ENCODE results near the gene THTPA.
A peak's percentile ranks its signal among the peaks of the same experiment; 100 is the strongest.
"Not testable (repeated sequence)": the region's sequence is repeated elsewhere in the genome, so short reads cannot be mapped to it uniquely, and the experiment has no call there.

The THTPA gene

DNA sequence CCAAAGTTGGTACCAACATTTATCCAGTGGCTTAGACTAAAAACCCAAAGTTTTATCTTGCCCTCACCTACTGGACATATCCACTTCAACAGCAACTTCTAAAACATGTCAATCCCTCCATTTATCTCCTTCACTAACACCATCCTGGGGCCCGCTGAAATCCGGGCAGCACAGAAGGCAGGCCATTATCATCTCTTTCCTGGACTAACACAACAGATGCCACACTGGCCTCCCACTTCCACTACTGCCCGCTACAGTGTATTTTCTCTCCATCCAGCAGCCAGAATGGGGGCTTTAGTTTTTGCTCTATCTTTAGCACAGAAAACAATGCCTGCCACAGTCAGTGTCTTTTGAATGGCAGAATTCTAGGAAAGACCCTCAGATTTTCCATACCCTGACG is 20.1 kb upstream of the THTPA start:
- DNase-seq, result no peak

DNA sequence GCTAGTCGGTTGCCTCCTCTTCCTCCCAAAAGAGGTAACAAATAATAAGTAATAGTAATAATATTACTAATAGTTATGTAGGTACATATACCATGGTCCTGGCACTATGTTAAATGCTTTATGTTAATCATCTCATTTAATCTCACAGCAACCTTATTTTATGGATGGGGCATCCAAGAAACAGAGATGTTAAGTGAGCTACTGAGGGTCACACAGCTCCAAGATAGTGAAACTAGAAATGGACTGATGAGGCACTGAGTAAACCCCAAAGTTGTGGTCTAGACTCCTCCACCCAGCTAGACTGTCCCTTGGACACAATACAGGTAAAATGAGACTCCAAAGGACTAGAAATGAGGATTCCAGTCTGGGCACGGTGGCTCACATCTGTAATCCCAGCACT is 19.6 kb upstream of the THTPA start:
- DNase-seq, result no peak

DNA sequence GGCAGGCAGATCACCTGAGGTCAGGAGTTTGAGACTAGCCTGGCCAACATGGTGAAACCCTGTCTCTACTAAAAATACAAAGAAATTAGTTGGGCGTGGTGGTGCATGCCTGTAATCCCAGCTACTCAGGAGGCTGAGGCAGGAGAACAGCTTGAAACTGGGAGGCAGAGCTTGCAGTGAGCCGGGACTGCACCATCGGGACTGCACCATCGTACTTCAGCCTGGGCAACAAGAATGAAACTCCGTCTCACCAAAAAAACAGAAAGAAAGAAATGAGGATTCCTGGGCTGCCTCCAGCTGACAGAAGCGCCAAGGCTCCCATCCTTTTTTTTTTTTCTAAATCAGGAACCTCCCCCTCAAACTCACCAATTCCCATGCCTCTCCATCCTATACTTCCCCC is 19.2 kb upstream of the THTPA start:
- not testable (repeated sequence) for DNase-seq

DNA sequence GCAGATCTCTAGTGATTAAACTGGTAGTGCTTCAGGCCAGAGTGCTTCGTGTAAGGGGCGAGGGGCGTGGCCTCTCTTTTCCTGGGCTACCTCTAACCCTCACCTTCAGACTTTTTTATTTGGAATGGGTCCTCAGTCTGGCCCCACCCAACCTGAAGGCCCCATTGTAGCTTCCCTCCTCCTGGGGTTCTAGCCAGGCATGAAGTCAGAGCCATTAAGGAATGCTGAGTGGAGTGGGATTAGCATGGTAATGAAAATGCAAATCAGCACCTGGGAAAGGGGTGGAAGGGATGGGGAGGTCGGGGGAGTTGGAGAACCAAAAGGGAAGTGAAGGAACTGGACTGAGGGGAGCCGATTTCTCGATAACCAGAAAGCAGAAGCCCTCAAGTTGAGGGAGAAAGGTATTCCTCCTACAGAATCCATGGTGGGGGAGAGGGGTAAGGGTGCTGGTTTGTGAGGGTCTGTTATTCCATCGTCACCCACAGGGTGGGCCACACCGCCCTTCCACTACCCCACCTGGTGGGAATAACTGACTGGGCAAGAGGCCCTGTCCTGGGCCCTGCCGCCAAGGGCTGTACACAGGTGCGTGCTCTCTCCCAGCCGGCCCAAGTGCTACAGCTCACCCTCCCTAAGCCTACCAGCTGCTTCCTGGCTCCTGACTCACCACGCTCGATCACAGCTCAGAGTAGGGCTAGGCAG is 18.6 kb upstream of the THTPA start:
- DNase-seq, result no peak

DNA sequence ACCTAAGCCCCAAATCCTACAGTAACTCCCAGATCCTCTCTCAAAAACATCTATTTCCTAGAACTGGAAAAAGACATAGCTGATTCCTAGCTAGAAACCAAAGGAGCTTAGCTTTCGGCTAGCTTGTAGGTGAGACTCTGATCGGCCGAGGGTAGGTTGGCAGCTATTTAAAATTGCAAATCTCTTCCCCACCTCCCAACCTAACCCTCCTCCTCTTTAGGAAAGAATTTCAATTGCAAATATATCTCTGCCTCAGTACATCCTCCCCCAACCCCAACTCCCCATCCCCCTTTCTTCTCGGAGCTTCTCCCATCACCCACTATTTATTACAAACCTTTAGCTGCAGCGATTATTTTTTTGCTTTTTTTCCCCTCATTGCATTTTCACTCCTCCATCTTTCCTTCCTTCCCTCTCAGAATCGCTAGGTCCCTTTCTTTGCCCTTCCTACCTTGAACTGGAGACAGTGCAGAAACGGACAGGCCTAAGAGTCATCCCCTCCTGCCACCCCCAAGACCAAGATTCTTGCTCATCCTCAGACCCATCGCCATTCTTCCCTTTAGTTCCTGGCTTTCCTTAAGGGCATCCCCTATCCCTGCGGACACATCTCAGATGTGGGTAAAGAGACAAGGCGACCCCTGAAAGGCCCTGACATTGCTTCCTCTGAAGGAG is 17.9 kb upstream of the THTPA start:
- DNase-seq, result no peak

DNA sequence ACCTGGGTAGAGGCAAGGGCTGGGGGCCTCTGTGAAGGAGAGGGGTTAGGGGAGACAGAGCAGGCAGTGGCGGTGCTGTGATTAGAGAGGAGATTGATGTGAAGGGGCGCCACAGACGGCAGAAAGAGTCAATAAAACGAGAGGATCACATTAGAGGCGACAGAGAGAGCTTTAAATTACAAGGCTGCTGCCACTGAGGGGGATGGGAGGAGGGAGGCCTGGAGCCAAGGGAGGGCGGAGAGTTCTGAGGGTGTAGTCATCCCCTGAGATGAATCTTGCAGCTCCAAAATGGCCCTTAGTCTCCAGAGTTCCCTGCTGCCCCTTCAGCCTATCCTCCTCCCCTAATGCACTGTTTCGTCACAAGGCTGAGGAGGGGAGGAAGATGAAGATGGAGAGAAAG is 17.3 kb upstream of the THTPA start:
- no peak for DNase-seq

DNA sequence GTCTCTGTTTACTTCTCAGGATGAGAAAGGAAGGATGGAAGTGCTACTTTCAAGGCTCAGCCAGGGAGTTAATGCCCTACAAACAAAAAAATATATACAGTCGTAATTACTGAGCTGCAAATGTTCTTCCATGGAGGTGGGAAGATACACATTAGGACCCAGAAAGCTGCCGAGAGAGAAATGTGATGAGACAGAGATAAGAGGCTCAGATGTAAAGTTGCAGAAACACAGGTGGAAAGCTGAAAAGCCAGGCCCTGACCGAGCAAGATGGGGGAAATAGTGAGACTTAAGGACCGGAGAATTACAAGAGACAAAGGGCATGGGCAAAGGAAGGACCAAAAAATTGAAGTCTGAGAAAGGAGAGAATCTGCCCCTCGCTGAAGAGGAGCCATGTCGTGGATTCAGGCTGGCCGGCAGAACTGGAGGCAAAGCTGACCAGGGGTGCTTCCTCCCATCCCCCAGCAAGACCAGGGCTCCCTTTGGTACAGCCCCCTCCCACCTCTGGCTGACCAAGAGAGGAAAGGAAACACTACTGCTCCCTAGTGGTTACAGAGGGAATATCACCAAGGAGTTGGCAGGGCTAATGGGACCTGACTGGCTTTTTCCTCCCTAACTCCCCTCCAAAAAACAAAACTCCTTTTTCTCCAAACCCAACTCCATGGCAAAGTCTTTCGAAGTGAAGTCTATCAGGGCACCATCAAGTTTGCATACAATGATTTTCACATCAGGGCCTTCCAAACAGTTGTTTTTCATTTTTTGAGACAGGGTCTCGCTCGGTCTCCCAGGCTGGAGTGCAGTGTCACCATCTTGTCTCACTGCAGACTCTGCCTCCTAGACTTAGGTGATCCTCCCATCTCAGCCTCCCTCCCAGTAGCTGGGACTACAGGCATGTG is 16.6 kb upstream of the THTPA start:
- DNase-seq, result no peak

DNA sequence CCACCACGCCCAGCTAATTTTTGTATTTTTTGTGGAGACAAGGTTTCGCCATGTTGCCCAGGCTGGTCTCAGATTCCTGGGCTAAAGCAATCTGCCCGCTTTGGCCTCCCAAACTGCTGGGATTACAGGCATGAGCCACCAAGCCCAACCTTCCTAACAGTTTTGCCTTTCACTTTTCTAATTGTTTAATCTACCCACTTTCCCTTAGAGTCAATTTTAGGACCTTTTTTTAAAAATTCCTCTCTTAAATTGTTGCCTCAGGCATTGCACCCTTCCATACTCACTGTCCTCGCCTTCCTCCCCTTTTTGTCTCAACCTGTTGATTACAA is 16.0 kb upstream of the THTPA start:
- DNase-seq, result no peak

DNA sequence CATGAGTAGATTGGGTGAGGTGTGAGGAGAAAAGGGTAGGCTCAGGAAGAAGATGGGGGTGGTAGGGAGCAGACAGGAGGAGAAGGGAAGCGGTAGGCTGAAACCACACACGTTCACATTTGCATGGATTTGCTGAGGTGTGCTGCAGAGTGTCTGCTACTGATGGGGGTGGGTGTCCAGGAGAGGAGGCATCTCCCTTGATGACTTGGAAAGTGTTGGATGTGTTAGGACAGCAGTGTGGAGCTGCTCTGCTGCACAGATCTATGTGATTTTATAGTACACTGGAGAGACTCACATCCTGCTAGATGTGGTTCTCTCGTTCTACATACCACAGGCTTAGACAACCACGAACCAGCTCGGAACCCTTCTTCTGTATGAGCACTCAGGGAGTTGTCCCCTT is 13.8 kb upstream of the THTPA start:
- no peak for DNase-seq

DNA sequence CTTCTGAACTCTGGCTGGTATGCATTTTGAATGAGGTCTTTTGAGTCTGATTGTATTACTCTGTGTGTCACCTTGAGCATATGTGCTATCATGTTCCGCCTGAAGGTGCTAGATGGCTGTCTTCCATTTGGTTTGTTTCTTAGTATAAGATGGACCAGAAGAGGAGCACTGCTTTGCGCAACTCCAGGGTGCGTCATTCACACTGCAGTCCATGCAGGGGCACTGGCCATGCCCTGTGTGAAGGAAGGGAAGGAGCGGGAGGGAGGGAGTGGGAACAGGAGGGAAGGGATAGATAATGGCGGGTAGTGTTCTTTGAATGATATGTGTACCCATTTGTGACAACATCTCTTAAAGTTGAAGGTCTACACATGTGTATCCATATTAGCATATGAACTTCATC is 12.7 kb upstream of the THTPA start:
- no peak for DNase-seq

DNA sequence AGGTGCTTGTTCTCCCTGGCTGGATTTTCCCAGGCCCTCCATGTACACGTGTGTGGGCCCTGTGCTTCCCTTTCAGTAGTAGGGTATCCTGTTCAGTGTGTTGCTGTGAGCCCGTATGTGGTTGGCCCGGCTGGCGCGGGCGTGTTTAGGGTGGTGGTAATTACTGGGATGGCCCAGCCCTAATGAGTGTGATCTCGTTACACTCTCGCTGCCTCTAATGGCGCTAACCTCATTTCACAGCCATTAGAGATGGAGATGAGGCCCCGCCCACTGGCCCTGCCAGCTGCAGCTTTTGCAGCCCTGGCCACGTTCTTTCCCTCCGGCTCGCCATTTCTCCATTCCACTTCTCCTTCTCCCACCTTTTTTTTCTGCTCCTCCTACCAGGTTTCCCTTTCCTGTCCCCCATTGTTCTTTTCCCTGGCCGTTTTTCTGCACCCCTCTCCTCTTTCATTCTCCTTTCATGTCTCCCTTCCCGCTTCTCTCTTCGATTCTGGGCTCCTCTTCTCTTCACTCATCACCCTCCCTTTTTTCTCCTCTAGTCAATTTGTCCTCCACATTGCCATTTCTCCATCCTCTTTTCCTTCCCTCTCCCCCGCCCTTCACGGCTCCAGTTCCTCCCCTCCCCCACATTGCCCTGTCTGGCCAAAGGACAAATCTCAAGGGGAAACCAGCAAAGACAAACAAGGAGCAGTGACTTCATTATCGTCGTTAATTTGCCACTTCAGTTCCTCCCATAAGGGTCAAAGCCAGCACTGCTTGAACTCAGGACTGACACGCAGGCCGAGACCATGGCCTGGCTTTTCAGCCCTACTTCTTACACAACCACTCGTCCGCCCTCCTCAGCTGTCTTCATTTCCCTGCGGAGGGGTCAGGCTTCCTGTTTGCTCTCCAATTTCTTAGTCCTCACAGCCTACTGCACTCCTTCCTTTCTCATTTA is 11.3 kb upstream of the THTPA start:
- no peak for DNase-seq

DNA sequence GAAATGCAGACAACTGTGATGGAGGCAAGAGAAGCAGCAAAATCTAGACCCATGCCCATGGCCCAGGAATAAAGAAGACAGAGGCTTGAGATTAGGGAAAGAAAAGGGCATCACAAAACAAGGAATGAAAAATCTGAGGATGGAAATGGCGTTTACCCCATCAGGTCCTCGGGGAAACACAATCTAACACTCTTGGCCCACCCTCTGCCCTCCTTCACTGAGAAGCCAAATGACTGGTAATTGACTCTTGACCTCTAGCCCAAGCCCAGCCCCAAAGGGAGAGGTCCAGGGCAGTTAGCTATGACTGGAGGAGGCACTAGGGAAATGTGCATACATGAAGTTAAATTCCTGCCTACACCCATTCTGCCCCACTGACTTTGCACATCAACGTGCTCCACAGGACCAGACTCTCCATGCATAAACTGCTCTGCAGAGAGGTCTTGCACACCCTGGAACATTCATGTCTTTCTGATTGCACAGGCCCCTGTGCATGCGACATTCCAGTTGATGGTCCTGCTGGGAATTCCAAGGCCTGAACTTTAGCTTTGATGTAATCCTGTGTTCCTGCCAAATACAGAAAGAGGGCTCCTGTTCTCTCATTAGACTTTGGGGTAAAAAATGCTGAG is 10.2 kb upstream of the THTPA start:
- DNase-seq, result no peak

DNA sequence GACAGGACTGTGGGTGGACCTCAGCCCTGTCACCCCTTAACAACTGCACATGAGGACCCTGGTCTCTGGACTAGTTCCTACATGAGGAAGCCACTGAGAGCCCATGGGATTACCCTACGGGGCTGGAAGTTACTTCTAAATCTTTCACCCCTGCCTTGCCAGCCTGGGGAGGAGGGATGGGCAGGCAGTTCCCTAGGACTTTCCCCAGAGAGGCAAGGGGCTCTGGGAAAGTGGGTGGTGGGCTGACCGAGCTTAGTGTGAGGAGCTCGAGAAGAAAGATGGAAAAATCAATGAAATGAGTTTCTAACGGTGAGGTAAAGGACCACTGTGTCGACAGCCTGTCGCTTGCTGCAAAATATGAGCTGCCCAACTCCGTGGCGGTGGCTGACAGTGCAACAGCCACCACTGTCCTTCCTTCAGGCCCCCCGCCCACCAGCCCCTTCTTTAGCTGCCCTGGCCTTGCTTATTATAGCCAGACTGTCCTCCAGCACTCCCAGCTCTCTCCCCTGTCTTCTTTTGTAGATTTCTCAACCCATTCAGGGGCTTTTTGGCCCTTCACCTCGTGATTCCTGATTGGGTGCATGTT is 9.5 kb upstream of the THTPA start:
- DNase-seq, result no peak

DNA sequence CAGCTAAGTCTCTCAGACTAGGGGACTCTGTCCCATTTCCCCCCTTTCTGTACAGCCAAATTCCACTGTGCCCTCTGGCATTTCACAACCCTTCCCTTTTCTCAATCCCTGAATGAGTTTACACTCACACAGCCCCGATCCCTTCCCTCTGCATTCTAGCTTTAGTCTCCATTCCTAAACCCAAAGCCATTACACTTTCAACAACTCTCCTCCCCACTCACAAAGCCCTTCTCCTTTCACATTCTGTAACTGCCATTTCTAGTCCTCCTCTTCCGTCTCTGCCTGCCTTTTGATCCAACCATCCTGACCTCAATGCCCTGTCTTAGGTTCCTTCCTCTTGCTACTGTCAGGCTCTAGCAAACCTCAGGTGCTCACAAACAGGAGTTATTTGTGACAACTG is 8.1 kb upstream of the THTPA start:
- no peak for DNase-seq

DNA sequence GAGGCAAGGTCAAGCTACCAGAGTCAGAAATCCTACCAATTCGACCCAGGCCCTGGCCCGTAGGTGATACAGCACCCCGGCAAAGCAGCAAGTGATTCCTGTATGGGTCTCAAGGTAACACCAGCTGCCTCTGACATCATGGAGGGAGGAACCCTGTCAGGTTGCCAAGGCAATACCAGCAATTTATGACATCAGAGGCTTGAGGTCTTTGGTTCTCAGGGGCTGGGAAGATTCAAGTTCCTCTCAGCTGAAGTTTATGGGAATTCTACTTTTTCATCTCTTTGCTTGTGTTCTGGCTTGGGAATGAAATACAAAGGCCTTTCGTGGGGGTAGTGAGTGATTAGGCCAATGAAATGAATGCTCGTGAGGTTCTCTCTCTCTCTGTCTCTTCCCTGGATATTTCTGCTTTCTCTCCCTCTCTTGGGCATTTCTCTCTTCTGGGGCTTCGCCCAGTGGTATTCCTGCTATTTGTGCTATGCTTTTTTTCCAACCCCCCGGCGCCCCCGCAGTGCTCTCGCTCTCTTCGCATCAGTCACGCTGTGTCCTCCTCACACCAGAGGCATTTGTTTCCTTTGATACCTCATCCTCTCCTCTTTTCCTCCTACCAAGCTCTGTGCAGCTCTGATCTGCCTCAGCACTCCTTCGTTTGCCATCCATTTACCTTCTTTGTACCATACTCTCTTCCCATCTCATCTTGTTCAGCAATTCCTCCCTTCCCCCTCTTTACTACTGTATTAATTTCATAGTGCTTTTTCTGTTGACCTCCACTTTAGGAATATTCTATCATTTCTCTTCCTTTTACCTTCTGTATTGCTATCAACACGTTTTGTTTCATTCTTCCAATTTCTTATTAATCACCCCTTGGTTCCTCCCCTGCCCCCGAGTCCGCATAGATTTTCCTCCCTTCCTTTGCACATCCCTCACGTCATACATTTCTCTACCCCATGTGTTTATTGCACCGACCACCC is 7.4 kb upstream of the THTPA start:
- no peak for DNase-seq

DNA sequence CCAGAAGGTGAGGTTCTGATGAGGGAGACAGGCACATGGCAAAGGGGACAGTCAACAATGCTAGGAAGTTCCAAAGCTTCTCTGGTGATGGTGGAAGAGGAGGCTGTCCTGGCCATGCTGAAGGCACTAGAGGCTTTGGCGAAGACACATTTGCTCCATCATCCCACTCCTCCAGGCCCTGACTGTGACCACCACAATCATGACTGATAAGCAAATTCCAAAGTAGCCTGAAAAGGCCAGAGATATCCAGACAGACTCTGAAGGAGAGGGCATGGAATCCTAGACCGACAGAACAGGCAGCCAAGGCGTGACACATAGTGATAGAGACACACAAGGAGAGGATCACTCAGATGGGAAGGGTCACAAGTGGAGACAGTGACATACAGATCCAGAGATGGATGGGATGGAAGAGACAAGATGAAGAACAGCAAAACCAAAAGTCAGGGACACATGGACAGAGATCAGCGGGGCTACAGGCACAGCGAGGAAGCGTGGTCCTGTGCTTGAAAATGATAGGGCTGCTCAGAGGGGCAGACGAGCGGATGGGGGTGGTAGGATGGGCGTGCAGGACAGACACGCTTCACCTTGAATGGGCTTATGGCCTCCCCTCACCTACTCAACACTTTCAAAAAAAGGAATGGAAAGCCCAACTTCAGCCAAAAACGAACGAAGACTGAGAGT is 5.8 kb upstream of the THTPA start:
- no peak for DNase-seq

DNA sequence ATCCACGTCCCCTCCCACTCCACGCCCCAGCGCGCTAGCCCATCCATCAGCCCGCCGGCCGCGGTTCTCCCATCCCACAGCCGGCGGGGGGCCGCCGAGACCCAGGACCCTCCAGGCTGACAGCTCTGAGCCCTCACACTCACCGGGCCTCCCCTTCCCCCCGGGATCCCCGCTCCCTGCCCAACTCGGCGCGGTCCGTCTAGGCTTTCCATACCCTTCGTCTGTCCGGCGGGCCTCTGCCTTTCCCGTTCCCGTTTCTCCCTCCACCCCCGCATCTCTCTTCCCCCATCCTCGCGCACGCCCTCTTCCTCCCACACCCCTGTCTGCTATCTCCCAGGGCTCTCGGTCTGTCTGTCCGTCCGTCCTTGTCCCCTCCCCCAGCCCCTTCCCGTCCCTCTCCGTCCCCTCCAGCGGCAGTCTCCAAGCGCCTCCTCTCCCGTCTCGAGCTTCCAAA is 5.2 kb upstream of the THTPA start:
- no peak for DNase-seq

DNA sequence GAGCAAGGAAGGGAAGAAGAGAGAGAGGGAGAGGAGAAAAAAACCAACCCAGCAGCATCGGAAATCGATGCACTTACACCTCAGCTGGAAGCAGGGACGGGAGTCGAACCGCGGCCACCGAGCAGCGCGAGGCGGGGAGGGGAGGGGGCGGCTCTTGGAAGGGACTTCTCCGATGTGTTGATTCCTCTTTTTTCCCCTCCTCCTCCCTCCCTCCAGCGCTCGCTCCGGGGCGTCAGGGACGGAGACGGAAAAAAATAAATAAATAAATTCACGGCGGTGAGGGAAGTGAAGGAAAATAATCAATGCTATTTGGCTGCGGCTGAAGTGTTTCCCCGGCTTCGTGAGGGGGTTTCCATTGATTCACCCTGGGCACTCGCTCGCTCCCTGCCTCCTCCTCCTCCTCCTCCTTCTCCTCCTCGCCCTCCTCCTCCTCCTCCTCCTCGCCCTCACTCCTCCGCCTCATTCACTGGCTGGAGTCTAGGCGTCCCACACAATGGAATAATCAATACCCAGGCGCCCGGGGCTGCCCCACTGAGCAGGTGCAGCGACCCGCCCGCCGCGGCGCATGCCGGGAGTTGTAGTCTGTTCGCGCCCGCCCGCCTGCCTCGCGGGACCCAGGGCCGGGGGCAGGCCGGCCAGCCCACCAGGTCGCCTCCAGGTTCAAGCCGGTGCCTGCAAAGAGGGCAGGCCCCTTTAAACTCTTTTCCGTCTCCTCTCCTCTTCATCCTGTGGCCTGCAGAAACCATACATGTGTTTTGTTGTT is 4.6 kb upstream of the THTPA start, which contains the start of gene ZFHX2:
Gene ZFHX2, minus strand, starts transcription at position 500 of the 763 bp plus-strand sequence. CDS start 16,440 bp downstream, outside the sequence.
- DNase-seq, result peak; percentile 92

DNA sequence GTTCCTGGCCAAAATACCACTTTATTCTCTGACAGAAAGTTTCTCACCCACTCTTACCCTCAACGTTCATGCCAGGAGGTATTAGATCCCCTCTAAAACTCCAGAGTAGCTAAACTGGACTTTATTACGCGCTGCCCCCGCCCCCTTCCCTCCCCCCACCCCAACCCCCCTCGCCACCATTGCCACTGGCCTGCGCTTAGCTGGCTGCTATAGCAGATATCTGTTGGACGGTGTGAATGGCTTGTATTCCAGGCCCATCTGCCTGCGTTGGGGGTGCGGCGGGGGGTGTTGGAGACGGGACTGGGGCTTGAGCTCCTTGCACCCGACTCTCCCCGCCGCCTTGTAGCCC is 564 bp upstream of the THTPA start:
- DNase-seq, result no peak
